ENCODE data around the gene PCDH8. TPM values are rescaled to one million over a fixed set of nuclear protein-coding genes. Genes with fewer than 3 reads are reported as not detected.

PCDH8 gene
- total RNA-seq, 1 experiment from 2014 or later, result 4.8 TPM

DNA sequence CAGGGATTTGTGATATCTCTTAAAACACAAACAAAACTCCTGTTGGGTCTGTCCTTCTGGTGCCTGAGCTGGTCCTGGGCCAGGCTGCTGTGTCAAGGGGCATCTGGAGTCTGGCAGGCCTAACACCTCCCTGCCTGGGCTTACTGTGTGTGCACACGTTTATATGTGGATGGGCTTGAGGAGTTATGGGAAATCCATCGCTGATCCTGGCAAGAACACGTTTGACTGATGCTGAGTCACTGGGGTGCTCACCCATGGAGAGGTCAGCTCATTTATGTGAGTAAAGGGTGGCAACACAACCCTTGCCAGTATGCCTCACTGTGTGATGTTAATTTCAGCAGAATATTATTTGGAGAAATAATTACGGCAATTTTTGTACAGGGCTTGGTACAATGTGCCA is 44.5 kb upstream of the PCDH8 start:
- Histone ChIP-seq H3K27ac (ENCODE audit: low read depth, low read length, poor library complexity, severe bottlenecking) (no peak overlapping the region), H3K9me3 (ENCODE audit: low read depth, low read length, poor library complexity, severe bottlenecking) (no peaks in the 10 kb centered on the region), H3K4me3 (ENCODE audit: low read depth, low read length, poor library complexity, severe bottlenecking) (no peak overlapping the region), H3K27me3 (replicated peaks; ENCODE audit: insufficient read depth, low read depth, low read length, poor library complexity) (no peaks in the 10 kb centered on the region), H3K36me3 (ENCODE audit: insufficient read depth, low read length, poor library complexity, severe bottlenecking) (no peaks in the 10 kb centered on the region), H3K4me1 (ENCODE audit: insufficient read depth, low read length, poor library complexity, severe bottlenecking) (no peaks in the 10 kb centered on the region)
- CTCF ChIA-PET, result no interaction called here
- TF ChIP-seq EZH2 (IDR thresholded peaks at IDR 0.05; ENCODE audit: borderline replicate concordance, low read depth, low read length, poor library complexity, severe bottlenecking), result no peak
- TF ChIP-seq, protein P1, sequence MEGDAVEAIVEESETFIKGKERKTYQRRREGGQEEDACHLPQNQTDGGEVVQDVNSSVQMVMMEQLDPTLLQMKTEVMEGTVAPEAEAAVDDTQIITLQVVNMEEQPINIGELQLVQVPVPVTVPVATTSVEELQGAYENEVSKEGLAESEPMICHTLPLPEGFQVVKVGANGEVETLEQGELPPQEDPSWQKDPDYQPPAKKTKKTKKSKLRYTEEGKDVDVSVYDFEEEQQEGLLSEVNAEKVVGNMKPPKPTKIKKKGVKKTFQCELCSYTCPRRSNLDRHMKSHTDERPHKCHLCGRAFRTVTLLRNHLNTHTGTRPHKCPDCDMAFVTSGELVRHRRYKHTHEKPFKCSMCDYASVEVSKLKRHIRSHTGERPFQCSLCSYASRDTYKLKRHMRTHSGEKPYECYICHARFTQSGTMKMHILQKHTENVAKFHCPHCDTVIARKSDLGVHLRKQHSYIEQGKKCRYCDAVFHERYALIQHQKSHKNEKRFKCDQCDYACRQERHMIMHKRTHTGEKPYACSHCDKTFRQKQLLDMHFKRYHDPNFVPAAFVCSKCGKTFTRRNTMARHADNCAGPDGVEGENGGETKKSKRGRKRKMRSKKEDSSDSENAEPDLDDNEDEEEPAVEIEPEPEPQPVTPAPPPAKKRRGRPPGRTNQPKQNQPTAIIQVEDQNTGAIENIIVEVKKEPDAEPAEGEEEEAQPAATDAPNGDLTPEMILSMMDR (conservative IDR thresholded peaks at IDR 0.05; ENCODE audit: low read depth, low read length), result no peak
- intact Hi-C loops (cut with micrococcal nuclease; ENCODE audit: unreplicated experiment), result no loop called here
- BruUV-seq (replicated peaks), result no TSS peak
- POLR2A ChIA-PET (ENCODE audit: low non-redundant PET), result no interaction called here
- no peak for DNase-seq (ENCODE audit: low spot score)

DNA sequence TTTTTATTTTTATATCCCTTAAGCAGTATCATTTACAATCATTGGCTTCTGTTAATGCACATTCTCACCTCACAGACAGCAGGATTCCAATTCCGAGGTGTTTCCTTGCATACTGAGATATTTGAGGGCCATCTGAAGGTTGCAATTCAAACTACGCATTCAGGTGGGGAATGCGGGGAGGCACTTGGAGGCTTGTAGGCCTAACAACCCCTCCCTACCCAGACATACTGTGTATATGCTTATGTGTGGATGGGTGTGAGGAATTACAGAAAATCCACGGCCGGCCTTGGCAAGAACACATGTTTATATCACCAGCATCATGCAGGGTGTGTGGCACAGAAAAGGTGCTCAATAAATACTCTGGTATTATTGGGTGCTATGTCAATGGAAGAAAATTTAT is 43.3 kb upstream of the PCDH8 start:
- no peak for TF ChIP-seq EZH2 (IDR thresholded peaks at IDR 0.05; ENCODE audit: borderline replicate concordance, low read depth, low read length, poor library complexity, severe bottlenecking)
- TF ChIP-seq, protein P1 (conservative IDR thresholded peaks at IDR 0.05; ENCODE audit: low read depth, low read length), result no peak
- no peak for DNase-seq (ENCODE audit: low spot score)
- no TSS peak for BruUV-seq (replicated peaks)
- Histone ChIP-seq H3K9me3 (ENCODE audit: low read depth, low read length, poor library complexity, severe bottlenecking) (no peaks in the 10 kb centered on the region), H3K4me1 (ENCODE audit: insufficient read depth, low read length, poor library complexity, severe bottlenecking) (no peaks in the 10 kb centered on the region), H3K27me3 (replicated peaks; ENCODE audit: insufficient read depth, low read depth, low read length, poor library complexity) (no peaks in the 10 kb centered on the region), H3K36me3 (ENCODE audit: insufficient read depth, low read length, poor library complexity, severe bottlenecking) (no peaks in the 10 kb centered on the region), H3K27ac (ENCODE audit: low read depth, low read length, poor library complexity, severe bottlenecking) (no peak overlapping the region), H3K4me3 (ENCODE audit: low read depth, low read length, poor library complexity, severe bottlenecking) (no peak overlapping the region)
- POLR2A ChIA-PET (ENCODE audit: low non-redundant PET), result no interaction called here
- CTCF ChIA-PET, result no interaction called here
- intact Hi-C loops (cut with micrococcal nuclease; ENCODE audit: unreplicated experiment), result no loop called here

DNA sequence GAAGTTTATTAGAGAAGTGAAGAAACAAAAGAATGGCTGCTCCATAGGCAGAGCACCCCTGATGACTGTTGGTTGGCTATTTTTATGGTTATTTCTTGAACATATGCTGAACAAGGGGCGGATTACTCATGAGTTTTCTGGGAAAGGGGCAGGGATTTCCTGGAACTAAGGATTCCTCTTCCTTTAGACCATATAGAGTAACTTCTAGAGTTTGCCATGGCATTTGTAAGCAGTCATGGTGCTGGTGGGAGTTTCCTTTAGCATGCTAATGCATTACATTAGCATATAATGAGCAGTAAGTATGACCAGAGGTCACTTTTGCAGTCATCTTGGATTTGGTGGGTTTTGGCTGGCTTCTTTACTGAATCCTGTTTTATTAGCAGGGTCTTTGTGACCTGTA is 38.7 kb upstream of the PCDH8 start:
- no peaks in the 10 kb centered on the region for H3K9me3 ChIP-seq (ENCODE audit: low read depth, low read length, poor library complexity, severe bottlenecking)
- no peak overlapping the region for H3K4me3 ChIP-seq (ENCODE audit: low read depth, low read length, poor library complexity, severe bottlenecking)
- H3K27me3 ChIP-seq (replicated peaks; ENCODE audit: insufficient read depth, low read depth, low read length, poor library complexity), result no peaks in the 10 kb centered on the region
- POLR2A ChIA-PET (ENCODE audit: low non-redundant PET), result no interaction called here
- intact Hi-C loops (cut with micrococcal nuclease; ENCODE audit: unreplicated experiment), result no loop called here
- H3K27ac ChIP-seq (ENCODE audit: low read depth, low read length, poor library complexity, severe bottlenecking), result no peak overlapping the region
- no peaks in the 10 kb centered on the region for H3K4me1 ChIP-seq (ENCODE audit: insufficient read depth, low read length, poor library complexity, severe bottlenecking)
- BruUV-seq (replicated peaks), result no TSS peak
- DNase-seq (ENCODE audit: low spot score), result no peak
- CTCF ChIA-PET, result no interaction called here
- no peak for TF ChIP-seq EZH2 (IDR thresholded peaks at IDR 0.05; ENCODE audit: borderline replicate concordance, low read depth, low read length, poor library complexity, severe bottlenecking)
- TF ChIP-seq, protein P1 (conservative IDR thresholded peaks at IDR 0.05; ENCODE audit: low read depth, low read length), result no peak
- no peaks in the 10 kb centered on the region for H3K36me3 ChIP-seq (ENCODE audit: insufficient read depth, low read length, poor library complexity, severe bottlenecking)

Measured in A673 (cell line).